Measurements from ENCODE around the gene SLC4A2.
A peak's percentile ranks its signal among the peaks of the same experiment; 100 is the strongest.

SLC4A2 gene

DNA sequence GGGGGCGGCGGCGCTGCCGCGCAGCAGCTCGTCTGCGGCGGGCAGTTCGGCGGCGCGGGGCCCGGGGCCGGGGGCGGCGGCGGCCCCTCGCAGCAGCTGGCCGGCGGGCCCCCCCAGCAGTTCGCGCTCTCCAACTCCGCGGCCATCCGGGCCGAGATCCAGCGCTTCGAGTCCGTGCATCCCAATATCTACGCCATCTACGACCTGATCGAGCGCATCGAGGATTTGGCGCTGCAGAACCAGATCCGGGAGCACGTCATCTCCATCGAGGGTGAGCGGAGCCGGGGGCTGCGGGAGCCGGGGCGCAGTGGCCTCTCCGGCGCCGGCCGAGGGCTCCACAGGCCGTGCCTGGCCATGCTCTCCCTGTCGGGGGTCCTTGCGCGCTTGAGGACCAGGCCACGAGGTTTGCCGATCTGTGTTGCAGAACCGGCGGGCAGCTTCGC lies 27.4 kb downstream of the SLC4A2 start:
- no peak for TF ChIP-seq GLIS3 (CRISPR knock-in tag; IDR thresholded peaks at IDR 0.05)
- TF ChIP-seq PPARA (CRISPR knock-in tag; IDR thresholded peaks at IDR 0.05; ENCODE audit: borderline replicate concordance): no peak
- peak; percentile 1; the same call in 1 of the 3 replicates for ATAC-seq

DNA sequence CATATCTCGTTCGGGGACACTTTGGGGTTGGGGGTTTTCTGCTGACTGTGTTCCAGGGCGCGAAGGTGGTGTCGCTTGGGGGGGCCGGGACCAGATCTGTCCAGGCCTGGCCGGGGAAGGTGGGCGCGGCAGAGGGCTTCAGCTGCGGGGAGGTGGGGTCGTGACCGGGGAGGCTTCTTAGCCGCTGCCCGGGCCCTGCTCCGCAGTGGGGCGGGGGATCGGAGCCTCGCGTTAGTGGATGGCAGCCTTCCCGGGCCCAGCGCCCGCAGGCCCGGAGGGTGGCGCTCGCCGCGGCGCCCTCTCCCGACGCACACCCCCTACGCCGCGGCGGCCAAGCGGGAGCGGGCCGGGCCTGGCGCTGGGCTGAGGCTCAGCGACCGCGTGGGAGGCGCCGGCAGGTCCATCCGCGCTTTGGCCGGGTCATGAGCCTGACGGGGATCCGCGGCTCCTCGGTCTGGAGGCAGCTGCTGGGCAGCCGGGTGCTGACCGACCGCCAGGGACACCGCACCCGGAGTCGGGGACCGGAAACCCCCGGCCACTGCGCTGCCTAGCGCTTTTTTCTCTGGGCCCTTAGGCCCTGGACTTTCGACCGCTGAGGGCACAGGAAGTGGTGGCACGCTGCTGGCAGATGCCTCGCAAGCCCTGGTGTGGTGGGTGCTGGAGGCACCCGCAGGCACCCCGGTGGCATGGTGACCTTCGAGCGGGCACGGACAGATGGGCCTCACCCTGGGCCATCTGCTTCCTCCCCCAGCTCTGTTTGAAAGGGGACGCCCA lies 28.0 kb downstream of the SLC4A2 start:
- ATAC-seq: peak; percentile 57
- TF ChIP-seq TCF4 (CRISPR knock-in tag; IDR thresholded peaks at IDR 0.05; ENCODE audit: borderline replicate concordance): peak; percentile 25; the same call in 1 of the 2 replicates
- no peak for TF ChIP-seq ZC3H10 (CRISPR knock-in tag; IDR thresholded peaks at IDR 0.05)

DNA sequence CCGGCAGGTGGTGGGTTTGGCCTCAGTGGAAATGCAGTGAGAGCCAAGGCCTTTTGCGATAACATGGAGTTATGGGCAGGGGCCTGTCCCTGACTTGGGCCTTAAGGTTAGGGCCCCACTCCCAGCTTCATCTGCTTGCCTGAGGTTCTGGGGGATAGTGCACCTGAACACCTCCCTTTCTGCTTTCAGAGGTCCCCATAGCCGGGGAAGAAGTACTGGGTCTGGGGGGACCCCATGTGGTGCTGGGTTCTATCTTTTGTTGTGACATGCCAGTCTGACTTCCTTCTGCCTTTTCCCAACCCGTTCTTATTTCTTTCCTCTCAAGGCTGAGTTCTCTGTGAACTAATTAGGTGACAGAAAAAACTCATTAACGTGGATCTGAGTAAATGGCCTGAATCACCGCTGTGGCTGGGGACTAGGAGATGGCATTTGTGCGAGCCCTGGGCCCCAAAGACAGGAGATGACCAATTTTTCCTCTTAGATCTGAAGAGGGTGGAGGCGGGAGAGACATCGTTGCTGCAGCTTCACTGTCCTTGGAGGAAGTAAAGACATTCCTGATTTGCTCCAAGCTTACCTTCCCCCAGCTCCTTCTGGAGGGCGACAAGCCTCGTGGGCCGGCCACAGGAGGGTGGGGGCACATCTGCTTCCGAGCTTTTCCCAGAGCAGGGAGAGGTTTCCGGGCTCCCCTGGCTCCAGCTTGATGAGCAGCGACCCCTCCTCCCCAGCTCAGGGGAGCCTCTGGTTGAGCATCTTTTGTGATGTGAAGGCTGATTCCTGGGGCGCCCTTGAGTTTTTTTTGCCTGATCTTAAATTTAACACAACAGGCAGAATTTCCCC lies 28.8 kb downstream of the SLC4A2 start:
- ATAC-seq: no peak; the same call in 2 of the 3 replicates
- no peak for TF ChIP-seq TOX (CRISPR knock-in tag; IDR thresholded peaks at IDR 0.05; ENCODE audit: borderline replicate concordance)
- TF ChIP-seq, protein P1, sequence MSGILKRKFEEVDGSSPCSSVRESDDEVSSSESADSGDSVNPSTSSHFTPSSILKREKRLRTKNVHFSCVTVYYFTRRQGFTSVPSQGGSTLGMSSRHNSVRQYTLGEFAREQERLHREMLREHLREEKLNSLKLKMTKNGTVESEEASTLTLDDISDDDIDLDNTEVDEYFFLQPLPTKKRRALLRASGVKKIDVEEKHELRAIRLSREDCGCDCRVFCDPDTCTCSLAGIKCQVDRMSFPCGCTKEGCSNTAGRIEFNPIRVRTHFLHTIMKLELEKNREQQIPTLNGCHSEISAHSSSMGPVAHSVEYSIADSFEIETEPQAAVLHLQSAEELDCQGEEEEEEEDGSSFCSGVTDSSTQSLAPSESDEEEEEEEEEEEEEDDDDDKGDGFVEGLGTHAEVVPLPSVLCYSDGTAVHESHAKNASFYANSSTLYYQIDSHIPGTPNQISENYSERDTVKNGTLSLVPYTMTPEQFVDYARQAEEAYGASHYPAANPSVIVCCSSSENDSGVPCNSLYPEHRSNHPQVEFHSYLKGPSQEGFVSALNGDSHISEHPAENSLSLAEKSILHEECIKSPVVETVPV (CRISPR knock-in tag; IDR thresholded peaks at IDR 0.05): no peak
- TF ChIP-seq OSR1 (CRISPR knock-in tag; IDR thresholded peaks at IDR 0.05): no peak
- no peak for TF ChIP-seq GLIS3 (CRISPR knock-in tag; IDR thresholded peaks at IDR 0.05)
- TF ChIP-seq ZNF8 (CRISPR knock-in tag; IDR thresholded peaks at IDR 0.05): no peak
- TF ChIP-seq ESRRG (CRISPR knock-in tag; IDR thresholded peaks at IDR 0.05): no peak
- TF ChIP-seq, protein P2, sequence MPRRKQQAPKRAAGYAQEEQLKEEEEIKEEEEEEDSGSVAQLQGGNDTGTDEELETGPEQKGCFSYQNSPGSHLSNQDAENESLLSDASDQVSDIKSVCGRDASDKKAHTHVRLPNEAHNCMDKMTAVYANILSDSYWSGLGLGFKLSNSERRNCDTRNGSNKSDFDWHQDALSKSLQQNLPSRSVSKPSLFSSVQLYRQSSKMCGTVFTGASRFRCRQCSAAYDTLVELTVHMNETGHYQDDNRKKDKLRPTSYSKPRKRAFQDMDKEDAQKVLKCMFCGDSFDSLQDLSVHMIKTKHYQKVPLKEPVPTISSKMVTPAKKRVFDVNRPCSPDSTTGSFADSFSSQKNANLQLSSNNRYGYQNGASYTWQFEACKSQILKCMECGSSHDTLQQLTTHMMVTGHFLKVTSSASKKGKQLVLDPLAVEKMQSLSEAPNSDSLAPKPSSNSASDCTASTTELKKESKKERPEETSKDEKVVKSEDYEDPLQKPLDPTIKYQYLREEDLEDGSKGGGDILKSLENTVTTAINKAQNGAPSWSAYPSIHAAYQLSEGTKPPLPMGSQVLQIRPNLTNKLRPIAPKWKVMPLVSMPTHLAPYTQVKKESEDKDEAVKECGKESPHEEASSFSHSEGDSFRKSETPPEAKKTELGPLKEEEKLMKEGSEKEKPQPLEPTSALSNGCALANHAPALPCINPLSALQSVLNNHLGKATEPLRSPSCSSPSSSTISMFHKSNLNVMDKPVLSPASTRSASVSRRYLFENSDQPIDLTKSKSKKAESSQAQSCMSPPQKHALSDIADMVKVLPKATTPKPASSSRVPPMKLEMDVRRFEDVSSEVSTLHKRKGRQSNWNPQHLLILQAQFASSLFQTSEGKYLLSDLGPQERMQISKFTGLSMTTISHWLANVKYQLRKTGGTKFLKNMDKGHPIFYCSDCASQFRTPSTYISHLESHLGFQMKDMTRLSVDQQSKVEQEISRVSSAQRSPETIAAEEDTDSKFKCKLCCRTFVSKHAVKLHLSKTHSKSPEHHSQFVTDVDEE (CRISPR knock-in tag; IDR thresholded peaks at IDR 0.05): no peak
- no peak for TF ChIP-seq PPARA (CRISPR knock-in tag; IDR thresholded peaks at IDR 0.05; ENCODE audit: borderline replicate concordance)

DNA sequence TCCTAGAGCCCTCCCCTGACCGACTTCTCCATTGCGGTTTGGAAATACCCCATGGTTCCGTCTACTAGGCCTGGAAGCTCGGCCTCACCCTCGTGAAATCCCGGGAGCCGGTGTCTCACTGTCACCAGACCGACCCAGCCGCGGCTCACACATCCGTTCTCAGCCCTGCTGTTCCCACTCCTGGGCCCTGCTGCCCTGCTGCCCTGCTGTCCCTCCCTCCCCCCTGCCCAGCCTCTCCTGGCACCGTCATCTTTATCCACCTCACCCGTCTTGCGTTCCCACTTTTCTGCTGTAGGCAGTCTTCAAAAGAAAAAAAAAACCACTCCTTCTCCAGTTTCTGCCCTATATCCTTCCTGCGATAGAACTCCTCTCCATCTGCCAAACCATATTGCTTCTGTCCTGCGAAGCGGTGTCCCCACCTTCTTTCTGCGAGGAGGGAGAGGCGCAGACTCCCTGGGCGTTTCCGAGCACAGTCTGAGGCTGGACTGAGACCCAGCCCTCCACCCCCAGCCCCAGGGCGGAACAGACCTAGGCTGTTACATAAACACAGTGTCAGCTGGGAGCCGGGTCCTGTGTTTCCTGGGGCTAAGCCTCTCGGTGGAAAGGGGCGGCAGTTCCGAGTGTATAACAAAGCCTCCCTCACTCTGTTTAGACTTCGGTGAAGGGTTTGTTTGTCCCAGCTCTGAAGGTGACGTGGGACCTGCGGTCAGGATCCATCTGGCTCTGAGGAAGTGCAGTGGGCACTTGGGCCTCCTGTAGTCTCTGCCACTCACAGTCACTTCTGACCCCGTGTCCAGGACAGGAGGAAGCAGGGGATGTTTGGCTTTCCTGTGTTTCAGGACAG lies 29.7 kb downstream of the SLC4A2 start:
- no peak for TF ChIP-seq ZNF565 (CRISPR knock-in tag; conservative IDR thresholded peaks at IDR 0.05; ENCODE audit: low read depth)
- no peak for TF ChIP-seq TOX (CRISPR knock-in tag; IDR thresholded peaks at IDR 0.05; ENCODE audit: borderline replicate concordance)
- TF ChIP-seq ZC3H10 (CRISPR knock-in tag; IDR thresholded peaks at IDR 0.05): no peak
- TF ChIP-seq, protein P3, sequence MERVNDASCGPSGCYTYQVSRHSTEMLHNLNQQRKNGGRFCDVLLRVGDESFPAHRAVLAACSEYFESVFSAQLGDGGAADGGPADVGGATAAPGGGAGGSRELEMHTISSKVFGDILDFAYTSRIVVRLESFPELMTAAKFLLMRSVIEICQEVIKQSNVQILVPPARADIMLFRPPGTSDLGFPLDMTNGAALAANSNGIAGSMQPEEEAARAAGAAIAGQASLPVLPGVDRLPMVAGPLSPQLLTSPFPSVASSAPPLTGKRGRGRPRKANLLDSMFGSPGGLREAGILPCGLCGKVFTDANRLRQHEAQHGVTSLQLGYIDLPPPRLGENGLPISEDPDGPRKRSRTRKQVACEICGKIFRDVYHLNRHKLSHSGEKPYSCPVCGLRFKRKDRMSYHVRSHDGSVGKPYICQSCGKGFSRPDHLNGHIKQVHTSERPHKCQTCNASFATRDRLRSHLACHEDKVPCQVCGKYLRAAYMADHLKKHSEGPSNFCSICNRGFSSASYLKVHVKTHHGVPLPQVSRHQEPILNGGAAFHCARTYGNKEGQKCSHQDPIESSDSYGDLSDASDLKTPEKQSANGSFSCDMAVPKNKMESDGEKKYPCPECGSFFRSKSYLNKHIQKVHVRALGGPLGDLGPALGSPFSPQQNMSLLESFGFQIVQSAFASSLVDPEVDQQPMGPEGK (CRISPR knock-in tag; IDR thresholded peaks at IDR 0.05; ENCODE audit: borderline replicate concordance): no peak
- TF ChIP-seq OSR1 (CRISPR knock-in tag; IDR thresholded peaks at IDR 0.05): no peak
- TF ChIP-seq SNAI2 (CRISPR knock-in tag; IDR thresholded peaks at IDR 0.05): no peak
- TF ChIP-seq PPARA (CRISPR knock-in tag; IDR thresholded peaks at IDR 0.05; ENCODE audit: borderline replicate concordance): no peak
- TF ChIP-seq, protein P2 (CRISPR knock-in tag; IDR thresholded peaks at IDR 0.05): no peak
- TF ChIP-seq BACH2 (CRISPR knock-in tag; IDR thresholded peaks at IDR 0.05; ENCODE audit: borderline replicate concordance): no peak
- no peak for TF ChIP-seq ZNF8 (CRISPR knock-in tag; IDR thresholded peaks at IDR 0.05)
- no peak for ATAC-seq
